ENCODE measurements around the gene PRR15.

GRCh38 chr7:29604702-29605101 lies 41.1 kb downstream of the PRR15 start:
- no peak for TF ChIP-seq CTCF (IDR thresholded peaks at IDR 0.05)
- TF ChIP-seq POLR2AphosphoS5 (IDR thresholded peaks at IDR 0.05), result no peak
- TF ChIP-seq POLR2A (IDR thresholded peaks at IDR 0.05), result no peak
- no peak for TF ChIP-seq EP300 (IDR thresholded peaks at IDR 0.05)
